Left kidney (tissue), 2 donors: ENCODE data around the gene PPARA. TPM values are rescaled to one million over a fixed set of nuclear protein-coding genes. Genes with fewer than 3 reads are reported as not detected.
"Not testable (repeated sequence)": the region's sequence is repeated elsewhere in the genome, so short reads cannot be mapped to it uniquely, and the experiment has no call there.

Experiments used
- DNase-seq: peaks from one replicate; pipeline ENCODE4 v3.0.0-alpha.2; 2013
- polyA plus RNA-seq: library from polyadenylated mRNA; unstranded; fragments of 120-200 nt; gene quantifications from one replicate; pipeline ENCODE4 v1.2.1, GENCODE V29; 2013; ENCODE audit not compliant: insufficient read length

Gene PPARA
- polyA plus RNA-seq, 1 donor: 32.4 TPM

- no peak for DNase-seq
Measured at GRCh38 chr22:46169628-46170027, 19.3 kb downstream of the PPARA start.

DNA sequence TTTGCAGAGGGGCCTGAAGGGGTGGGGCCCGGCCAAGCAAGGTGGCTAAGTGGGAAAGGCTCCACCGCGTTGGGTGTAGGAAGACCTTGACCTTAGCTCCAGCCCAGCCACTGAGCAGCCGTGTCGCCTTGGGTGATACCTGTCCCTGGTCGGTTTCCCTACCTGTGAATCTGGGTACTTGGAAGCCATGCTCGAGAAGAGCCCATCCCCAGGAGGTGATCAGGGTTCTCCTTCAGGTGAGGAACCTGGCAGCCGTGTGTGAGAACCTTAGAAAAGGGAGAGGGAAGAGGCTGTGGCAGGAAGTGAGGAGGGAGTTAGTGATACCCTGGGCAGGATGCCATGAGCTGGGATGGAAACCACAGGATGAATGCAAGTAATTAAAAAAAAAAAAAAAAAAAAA, 21.6 kb downstream of the PPARA start:
- no peak for DNase-seq

DNA sequence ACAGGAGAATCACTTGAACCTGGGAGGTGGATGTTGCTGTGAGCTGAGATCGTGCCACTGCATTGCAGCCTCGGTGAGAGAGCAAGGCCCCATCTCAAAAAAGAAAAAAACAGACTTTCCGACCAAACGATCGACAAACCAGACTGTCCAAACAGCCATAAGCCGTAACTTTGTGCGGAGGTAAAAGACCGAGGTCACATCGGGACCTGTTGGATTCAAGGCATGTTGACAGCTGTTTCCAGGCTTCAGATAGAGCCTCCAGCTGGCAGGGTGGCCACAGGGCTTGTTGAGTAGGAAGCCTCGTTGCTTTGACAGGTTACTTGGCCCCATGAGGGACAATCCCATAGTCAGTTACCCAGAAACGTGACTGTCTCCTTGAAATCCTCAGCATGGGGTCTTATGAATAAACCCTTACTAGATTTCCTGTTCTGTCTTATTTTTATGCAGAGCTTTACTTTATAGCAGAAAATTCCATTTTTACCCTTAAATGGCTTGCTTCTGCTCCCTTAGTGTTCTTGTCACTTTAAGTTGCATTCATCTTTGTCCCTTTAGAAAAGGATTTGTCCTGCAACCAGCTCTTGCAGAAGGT, 22.3 kb downstream of the PPARA start:
- no peak for DNase-seq

DNA sequence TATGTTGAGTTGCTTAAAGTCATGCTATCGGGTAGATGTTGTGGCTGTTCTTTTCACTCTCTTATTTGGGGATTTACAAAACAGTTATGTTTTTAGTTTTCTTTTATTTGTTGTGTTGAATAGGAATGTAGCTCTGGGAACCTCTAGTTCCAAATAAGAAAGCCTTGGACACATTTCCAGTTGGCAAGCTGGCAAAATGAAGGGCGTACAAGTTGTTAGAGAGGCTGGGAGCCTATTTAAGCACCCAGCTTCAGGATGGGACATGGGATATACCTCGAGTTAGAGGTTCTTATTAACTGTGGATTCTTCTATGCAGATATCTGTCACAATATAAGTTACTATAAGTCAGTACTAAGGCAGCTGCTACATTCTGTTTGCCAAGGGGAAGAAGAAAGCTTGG, 22.8 kb downstream of the PPARA start:
- no peak for DNase-seq

DNA sequence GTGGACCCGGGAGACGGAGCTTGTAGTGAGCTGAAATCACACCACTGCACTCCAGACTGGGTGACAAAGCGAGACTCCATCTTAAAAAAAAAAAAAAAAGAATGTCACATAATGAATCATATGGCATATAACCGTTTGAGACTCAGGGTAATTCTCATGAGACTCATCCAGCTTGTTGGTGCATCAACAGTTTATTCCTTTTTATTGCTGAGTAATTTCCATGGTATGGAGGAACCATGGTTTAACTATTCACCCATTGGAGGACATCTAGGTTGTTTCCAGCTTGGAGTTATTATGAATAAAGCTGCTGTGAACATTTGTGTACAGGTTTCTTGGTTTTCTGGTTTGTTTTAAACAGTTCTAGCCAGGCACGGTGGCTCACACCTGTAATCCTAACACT, 25.3 kb downstream of the PPARA start:
- no peak for DNase-seq

- no peak for DNase-seq
Measured at GRCh38 chr22:46176508-46177003, 26.2 kb downstream of the PPARA start.

GRCh38 chr22:46178755-46179505, 28.6 kb downstream of the PPARA start:
- DNase-seq: no peak

GRCh38 chr22:46179748-46180147, 29.4 kb downstream of the PPARA start:
- no peak for DNase-seq

DNA sequence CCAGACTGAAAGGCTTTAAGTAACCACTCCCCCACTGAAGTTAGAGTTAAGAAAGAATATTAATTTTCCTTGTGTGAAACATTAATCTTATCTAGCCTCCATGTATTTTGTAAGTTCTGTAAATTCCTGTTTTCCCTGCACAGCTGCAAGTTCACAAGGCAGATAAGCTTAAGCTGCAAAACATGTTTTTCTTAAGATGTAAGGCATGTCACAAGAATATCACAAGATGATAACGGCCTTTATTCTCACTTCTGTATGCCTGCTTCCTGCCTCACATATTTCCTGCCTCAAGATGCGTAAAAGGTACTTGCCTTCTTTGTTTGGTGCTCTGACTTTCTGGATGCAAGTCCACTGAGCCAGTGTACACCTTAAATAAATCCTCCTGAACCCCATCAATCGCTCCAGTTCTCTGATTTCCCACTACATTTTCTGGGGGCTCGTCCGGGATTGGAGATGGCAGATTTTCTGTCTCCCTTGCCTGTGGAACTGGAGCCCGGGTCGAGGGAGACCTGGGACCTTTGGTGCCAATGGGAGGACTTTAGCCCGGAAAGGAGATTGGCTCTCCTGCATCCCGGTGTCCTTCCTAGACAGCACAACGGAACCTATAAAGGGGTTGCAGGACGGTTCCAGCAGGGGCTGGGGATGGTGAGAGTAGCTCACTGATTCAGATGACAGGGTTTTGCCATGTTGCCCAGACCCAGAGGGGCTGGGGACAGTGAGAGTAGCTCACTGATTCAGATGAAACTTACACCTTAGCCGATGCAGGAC, 30.2 kb downstream of the PPARA start:
- DNase-seq: no peak

DNA sequence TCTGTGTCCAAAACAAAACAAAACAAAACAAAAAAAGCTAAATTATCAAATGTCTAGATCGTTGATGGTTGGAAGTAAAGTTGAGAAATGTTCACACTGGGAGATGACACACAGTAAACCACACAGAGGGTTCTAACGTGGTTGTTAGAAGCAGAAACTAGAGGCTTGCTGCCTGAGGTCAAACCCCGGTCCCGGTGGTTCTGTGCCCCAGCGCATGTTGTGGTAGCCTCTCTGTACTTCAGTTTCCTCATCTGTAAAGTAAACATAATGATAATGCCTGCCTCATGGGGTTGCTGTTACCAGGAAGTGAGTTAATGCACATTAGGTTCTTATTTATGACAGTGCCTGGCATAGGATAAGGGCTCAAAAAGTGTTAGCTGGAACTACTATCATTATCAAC, 33.4 kb downstream of the PPARA start:
- no peak for DNase-seq

DNA sequence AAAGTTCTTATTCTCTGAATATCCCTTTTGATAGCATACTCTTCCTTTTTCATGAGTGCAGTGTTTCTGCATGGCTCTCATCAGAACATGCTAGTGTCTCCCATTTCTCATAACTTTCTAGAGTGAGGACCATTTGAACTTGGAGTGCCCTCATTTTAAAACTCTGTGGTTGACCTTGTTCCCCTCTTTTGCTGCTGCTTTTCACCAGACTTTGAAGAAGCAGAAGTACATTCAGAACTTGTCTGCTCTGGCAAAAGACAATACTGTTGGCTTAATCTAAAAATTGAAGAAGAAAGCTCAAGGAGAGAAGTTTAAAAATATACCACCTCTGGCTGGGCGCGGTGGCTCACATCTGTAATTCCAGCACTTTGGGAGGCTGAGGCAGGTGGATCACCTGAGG, 35.0 kb downstream of the PPARA start:
- DNase-seq: no peak

DNA sequence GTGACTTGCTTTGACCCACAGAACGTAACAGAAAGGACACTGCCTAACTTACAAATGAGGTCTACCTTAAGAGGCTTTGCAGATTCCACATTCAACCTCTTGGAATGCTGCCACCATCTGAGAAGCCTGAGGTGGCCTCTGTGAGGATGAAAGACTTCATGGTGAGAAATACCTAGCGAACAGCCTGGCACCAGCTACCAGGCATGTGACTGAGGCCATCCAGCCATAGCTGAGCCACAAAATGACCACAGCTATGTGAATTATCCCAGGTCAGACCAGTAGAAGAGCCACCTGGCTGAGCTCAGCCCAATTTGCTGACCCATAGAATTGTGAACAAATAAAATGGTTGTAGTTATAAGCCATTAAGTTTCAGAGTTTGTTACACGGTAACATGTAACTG, 37.5 kb downstream of the PPARA start:
- DNase-seq: no peak

DNA sequence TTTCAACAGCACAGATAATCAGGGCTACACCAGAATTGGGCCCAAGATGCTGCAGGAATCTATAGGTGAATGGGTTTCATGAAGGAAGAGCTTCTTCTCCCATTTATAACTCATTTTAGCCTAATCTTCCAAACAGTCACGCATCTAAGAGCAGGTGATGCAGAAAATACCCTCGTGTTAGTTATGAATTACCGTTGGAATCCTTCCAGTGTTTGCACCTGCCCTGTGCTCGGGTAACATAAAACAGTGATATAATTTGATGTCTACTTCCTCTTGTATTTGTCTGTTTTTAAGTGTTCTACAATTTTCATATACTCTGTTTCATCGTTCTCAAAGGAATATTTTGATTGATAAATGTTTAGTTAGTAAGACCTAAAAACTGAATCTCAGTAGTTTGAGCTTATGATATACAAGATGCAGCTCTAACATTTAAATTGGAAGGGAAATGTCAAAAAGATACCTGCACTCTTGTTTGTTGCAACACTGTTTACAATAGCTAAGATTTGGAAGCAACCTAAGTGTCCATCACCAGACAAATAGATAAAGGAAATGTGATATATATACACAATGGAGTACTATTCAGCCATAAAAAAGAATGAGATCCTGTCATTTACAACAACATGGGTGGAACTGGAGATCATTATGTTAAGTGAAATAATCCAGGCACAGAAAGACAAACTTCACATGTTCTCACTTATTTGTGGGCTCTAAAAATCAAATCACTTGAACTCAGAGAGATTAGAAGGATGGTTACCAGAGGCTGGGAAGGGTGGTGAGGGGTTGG, 42.1 kb downstream of the PPARA start:
- no peak for DNase-seq

DNA sequence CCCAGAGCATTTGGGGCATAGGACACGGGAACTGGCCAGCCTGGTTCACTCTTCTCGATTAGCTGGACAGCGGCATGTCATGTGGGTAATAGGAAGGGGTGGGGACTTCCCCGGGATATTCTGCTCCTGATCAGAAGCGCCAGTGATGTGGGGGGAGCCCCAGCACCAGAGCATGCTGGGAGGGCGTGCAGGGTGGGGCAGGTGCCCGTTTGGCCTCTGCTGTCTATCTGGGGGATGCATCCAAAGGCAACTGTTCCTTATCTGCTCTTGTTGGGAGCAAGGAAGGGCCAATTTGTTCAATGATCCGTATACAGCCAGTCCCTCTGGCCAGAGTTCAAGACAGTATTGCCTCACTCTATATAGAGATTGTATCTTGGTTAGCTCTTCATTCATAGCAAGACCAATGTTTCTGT, 43.6 kb downstream of the PPARA start:
- no peak for DNase-seq

DNA sequence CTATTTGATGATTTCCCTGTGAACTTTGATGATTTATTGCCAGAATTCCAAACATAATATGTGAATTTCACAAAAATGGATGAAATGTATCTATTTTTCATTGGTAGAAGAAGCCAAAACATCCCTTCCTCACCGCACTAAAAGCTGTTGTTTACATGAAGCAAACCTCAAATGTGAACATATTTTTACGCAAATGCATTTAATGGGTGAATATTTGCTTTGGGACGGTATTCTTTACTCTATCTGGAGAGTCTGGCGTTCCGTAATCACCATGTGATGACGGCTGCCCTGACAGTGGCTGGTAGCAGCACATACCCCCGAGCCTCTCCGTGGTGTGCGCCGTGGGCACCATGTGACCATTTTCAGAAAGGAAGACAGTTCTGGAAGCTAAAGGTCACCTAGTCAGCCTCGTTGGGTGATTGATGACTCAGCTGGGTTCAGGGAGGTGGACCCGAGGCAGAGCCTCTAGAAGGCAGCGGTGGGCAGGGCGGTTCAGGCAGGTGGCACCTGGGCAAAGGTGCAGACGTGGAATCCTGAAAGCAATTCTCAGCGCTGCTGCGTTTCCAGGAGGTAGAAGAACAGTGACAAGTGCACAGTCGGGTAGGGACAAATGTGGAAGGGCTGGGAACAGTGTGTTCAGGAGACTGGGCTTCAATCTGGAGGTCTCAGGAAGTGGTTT, 45.3 kb downstream of the PPARA start:
- DNase-seq: no peak

- DNase-seq: no peak
Measured at GRCh38 chr22:46196278-46196677, 46.0 kb downstream of the PPARA start.

- no peak for DNase-seq
Measured at GRCh38 chr22:46198274-46198673, 47.9 kb downstream of the PPARA start.

- DNase-seq: not testable (repeated sequence)
Measured at GRCh38 chr22:46198806-46199205, 48.5 kb downstream of the PPARA start.

- no peak for DNase-seq
Measured at GRCh38 chr22:46201059-46201757, 50.9 kb downstream of the PPARA start.

- DNase-seq: no peak
Measured at GRCh38 chr22:46202897-46203600, 52.7 kb downstream of the PPARA start.
